ENCODE measurements around the gene INO80B.

INO80B gene

GRCh38 chr2:74454654-74455511, at the start of gene INO80B:
Gene INO80B, plus strand, starts transcription at chr2:74455087. Its CDS starts 30 bp downstream, at chr2:74455117.
- Mint-ChIP-seq H3K9me3 (no peaks in the 10 kb centered on the region), H3K27me3 (peaks cover 6% of the 10 kb centered on the region), H3K4me3 (peak within 1 kb of the TSS; percentile 95), H3K27ac (peak within 1 kb of the TSS; percentile 89), H3K4me1 (ENCODE audit: low read depth) (peaks cover 55% of the 10 kb centered on the region), H3K36me3 (ENCODE audit: low read depth) (peaks cover 44% of the 10 kb centered on the region)
- intact Hi-C loops (cut with micrococcal nuclease), result loop anchor here (1.0 to 2.0 kb wide), 5 partner anchors 14 to 74 kb away; partner anchors contain the start of genes AUP1, C2orf81, HTRA2 and PCGF1

DNA sequence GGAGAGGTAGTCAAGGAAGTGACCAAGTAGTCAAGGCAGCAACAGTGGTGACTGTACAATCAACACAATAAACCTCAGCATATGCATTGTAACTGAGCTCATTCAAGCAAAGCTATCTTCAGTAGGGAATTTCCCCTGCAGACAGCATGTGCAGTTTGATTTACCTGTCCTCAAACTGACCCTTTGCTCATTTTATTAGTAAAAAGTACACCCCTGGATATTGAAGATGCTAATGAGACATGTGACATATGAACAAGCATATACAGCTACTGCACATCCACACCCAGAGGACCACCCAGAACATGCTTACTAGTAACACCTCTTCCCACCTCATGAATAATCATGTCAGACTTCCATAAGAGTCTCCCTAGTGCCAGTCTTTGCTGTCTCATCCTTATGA, 48.9 kb upstream of the INO80B start:
- no peaks in the 10 kb centered on the region for H3K9me3 Mint-ChIP-seq
- H3K27me3 Mint-ChIP-seq, result peaks cover 17% of the 10 kb centered on the region
- no peak overlapping the region for H3K4me3 Mint-ChIP-seq
- intact Hi-C loops (cut with micrococcal nuclease), result no loop called here
- H3K27ac Mint-ChIP-seq, result no peak overlapping the region
- H3K36me3 Mint-ChIP-seq (ENCODE audit: low read depth), result no peaks in the 10 kb centered on the region
- H3K4me1 Mint-ChIP-seq (ENCODE audit: low read depth), result no peaks in the 10 kb centered on the region

GRCh38 chr2:74407682-74408081, 47.2 kb upstream of the INO80B start:
- Mint-ChIP-seq H3K27me3 (peaks cover 17% of the 10 kb centered on the region), H3K27ac (no peak overlapping the region), H3K9me3 (no peaks in the 10 kb centered on the region), H3K36me3 (ENCODE audit: low read depth) (no peaks in the 10 kb centered on the region), H3K4me3 (no peak overlapping the region), H3K4me1 (ENCODE audit: low read depth) (peaks cover 4% of the 10 kb centered on the region)
- intact Hi-C loops (cut with micrococcal nuclease), result no loop called here

DNA sequence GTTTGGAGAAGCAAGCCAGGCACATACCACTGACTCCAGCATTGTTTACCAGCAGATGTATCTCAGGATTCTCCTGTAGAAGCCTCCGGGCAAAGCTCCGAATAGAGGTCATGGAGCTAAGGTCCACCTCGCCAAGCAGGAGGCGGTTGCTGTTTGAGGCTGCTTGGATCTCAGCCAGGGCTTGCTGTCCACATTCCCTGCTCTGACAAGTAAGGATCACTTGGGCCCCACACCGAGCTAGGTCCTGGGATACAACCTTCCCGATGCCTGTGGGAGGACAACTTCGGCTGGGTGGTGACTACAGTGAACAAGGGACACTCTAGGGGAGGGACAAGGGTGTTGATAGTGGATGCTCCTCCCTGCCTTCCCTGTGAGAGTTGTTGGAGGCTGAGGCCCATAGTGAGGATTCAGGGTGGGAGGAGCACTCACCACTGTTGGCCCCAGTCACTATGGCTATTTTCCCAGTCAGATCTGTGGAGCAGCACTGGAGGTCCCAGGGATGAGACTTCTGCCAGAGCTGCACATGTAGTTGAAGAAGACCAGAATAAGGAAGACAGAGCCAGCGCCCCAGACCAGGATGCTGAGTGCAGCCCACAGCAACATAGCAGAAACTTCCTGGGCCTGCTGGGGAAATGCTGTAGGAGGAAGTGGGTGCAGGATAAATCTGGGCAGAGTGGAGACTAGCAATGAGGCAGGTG, 41.7 kb upstream of the INO80B start:
- H3K27me3 Mint-ChIP-seq, result peaks cover 30% of the 10 kb centered on the region
- H3K27ac Mint-ChIP-seq, result peak overlapping the region; percentile 71
- intact Hi-C loops (cut with micrococcal nuclease), result no loop called here
- no peaks in the 10 kb centered on the region for H3K9me3 Mint-ChIP-seq
- H3K4me1 Mint-ChIP-seq (ENCODE audit: low read depth), result peaks cover 41% of the 10 kb centered on the region
- no peak overlapping the region for H3K4me3 Mint-ChIP-seq
- no peaks in the 10 kb centered on the region for H3K36me3 Mint-ChIP-seq (ENCODE audit: low read depth)

DNA sequence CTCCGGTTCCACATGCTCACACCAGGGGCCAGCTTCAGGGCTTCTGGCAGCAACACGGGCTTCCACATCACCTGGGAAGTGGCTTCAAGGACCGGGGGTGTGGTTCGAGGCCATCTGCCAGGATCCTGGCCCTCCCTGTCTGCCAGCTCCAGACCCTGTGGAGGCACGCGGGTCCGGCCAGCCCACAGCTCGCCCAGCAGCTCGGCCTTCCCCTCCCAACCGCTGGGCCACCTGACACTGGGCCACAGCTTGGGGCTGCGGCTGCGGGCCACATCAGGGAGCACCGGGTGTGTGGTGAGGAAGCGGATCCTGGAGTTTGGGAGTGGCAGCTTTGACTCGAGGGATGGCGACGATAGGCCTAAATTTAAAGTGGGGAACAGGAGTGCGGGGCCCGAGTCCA, 40.4 kb upstream of the INO80B start:
- no peaks in the 10 kb centered on the region for H3K36me3 Mint-ChIP-seq (ENCODE audit: low read depth)
- peaks cover 48% of the 10 kb centered on the region for H3K4me1 Mint-ChIP-seq (ENCODE audit: low read depth)
- peak overlapping the region; percentile 71 for H3K27ac Mint-ChIP-seq
- H3K9me3 Mint-ChIP-seq, result no peaks in the 10 kb centered on the region
- H3K4me3 Mint-ChIP-seq, result peak overlapping the region; percentile 70
- H3K27me3 Mint-ChIP-seq, result peaks cover 25% of the 10 kb centered on the region
- intact Hi-C loops (cut with micrococcal nuclease), result no loop called here

DNA sequence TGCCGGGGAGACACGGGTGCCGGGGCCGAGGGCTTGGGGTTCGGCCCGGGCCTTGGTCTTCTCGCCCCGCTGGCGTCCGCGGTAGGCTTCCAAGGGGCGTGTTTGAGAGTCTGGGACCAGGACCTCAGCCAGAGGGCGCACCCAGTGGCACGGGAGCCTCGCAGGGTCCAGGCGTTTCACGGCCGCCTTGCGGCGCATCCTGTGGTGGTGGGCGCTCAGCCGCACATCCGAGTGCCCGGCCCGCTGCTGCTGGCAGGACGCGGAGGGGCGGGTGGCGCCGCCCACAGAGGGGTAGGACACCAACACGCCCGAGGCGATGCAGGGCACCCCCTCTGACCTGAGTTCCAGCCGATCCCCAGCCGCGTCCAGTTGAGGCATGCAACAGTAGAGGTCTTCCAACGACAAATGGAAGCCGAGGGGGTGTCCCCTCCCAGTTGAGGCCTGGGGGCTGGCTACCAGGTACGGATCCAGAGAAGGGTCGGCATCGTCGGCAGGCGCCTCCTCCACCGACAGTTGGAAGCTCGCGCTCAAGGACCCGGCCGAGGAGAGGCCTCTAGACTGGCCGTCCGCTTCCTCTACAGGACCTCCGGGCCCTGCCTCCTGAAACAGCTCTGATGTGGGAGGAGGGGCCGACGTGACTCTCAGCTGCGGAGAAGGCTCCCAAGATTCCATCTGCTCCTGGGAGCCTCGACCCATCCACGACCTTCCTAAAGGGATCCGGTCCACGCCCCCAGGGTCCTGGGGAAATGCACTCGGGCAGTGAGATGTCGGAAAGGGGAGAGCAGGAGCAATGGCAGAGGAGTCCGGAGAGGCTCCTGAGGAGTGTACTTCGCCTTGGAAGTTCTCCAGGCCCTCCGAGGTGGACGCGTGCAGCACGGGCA, 39.8 kb upstream of the INO80B start:
- peak overlapping the region; percentile 70 for H3K4me3 Mint-ChIP-seq
- H3K9me3 Mint-ChIP-seq, result no peaks in the 10 kb centered on the region
- peaks cover 53% of the 10 kb centered on the region for H3K4me1 Mint-ChIP-seq (ENCODE audit: low read depth)
- H3K36me3 Mint-ChIP-seq (ENCODE audit: low read depth), result no peaks in the 10 kb centered on the region
- H3K27ac Mint-ChIP-seq, result peak overlapping the region; percentile 71
- H3K27me3 Mint-ChIP-seq, result peaks cover 25% of the 10 kb centered on the region
- intact Hi-C loops (cut with micrococcal nuclease), result no loop called here

DNA sequence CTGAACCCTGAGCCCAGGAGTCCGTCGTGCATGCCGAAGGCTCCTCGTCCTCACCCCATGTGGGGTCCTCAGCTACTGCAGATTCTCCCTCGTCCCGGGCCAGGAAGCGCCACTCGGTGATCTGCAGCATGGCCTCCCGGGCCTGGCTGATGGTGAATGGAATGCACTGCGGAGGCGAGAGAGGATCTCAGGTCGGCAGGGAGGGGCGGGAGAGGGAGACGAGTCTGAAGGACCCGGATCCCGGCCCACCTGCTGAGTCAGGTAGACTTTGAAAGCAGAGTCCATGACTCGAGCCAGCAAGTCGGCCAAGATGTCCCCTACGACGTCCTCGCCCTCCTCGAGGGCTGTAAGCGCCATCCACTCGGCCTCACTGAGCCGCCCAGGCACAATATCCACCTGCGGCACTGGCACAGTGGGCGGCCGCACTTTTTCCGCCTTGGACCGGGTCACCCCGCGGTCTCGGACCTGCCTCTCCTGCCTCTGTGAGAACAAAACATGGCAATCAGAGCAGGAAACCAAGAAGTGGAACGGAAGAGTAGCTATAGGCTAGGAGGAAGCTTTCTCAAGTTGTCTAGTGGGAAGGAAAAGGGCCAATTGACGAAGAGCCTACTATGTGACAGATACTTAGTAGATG, 39.0 kb upstream of the INO80B start:
- intact Hi-C loops (cut with micrococcal nuclease), result no loop called here
- Mint-ChIP-seq H3K27me3 (peaks cover 23% of the 10 kb centered on the region), H3K4me3 (peak overlapping the region; percentile 70), H3K27ac (peak overlapping the region; percentile 36), H3K36me3 (ENCODE audit: low read depth) (no peaks in the 10 kb centered on the region), H3K9me3 (no peaks in the 10 kb centered on the region), H3K4me1 (ENCODE audit: low read depth) (peaks cover 60% of the 10 kb centered on the region)

GRCh38 chr2:74416778-74417177, 38.1 kb upstream of the INO80B start:
- Mint-ChIP-seq H3K4me1 (ENCODE audit: low read depth) (peaks cover 66% of the 10 kb centered on the region), H3K27me3 (peaks cover 22% of the 10 kb centered on the region), H3K27ac (no peak overlapping the region), H3K36me3 (ENCODE audit: low read depth) (peaks cover 7% of the 10 kb centered on the region), H3K4me3 (no peak overlapping the region), H3K9me3 (no peaks in the 10 kb centered on the region)
- intact Hi-C loops (cut with micrococcal nuclease), result no loop called here

GRCh38 chr2:74417197-74417596, 37.7 kb upstream of the INO80B start:
- no peak overlapping the region for H3K4me3 Mint-ChIP-seq
- H3K9me3 Mint-ChIP-seq, result no peaks in the 10 kb centered on the region
- H3K36me3 Mint-ChIP-seq (ENCODE audit: low read depth), result peaks cover 11% of the 10 kb centered on the region
- peak overlapping the region; percentile 48 for H3K27ac Mint-ChIP-seq
- intact Hi-C loops (cut with micrococcal nuclease), result no loop called here
- H3K27me3 Mint-ChIP-seq, result peaks cover 24% of the 10 kb centered on the region
- peaks cover 70% of the 10 kb centered on the region for H3K4me1 Mint-ChIP-seq (ENCODE audit: low read depth)

- Mint-ChIP-seq H3K27ac (peak overlapping the region; percentile 48), H3K9me3 (no peaks in the 10 kb centered on the region), H3K4me1 (ENCODE audit: low read depth) (peaks cover 71% of the 10 kb centered on the region), H3K27me3 (peaks cover 28% of the 10 kb centered on the region), H3K36me3 (ENCODE audit: low read depth) (peaks cover 11% of the 10 kb centered on the region), H3K4me3 (no peak overlapping the region)
- intact Hi-C loops (cut with micrococcal nuclease), result no loop called here
Measured at GRCh38 chr2:74417763-74418162, 37.1 kb upstream of the INO80B start.

- Mint-ChIP-seq H3K4me3 (no peak overlapping the region), H3K27ac (peak overlapping the region; percentile 48), H3K9me3 (no peaks in the 10 kb centered on the region), H3K36me3 (ENCODE audit: low read depth) (peaks cover 11% of the 10 kb centered on the region), H3K27me3 (peaks cover 29% of the 10 kb centered on the region), H3K4me1 (ENCODE audit: low read depth) (peaks cover 68% of the 10 kb centered on the region)
- intact Hi-C loops (cut with micrococcal nuclease), result no loop called here
Measured at GRCh38 chr2:74418312-74418711, 36.6 kb upstream of the INO80B start.

DNA sequence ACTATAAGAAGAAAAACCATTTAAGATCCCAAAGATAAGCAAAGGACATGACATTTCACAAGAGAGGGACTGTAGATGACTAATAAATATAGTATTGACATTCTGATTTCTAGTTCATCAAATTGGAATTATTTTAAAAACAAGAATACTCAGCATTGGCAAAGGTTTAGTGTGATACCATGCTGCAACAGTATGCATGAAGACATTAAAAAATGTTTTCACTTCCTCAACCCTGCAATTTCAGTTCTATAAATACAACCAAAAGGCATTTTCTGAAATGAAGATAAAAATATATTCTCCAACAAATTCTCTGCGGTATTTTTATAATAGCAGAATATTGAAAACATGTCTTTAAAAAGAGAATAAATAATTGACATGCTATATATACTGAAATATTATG, 35.5 kb upstream of the INO80B start:
- Mint-ChIP-seq H3K4me1 (ENCODE audit: low read depth) (peaks cover 60% of the 10 kb centered on the region), H3K4me3 (no peak overlapping the region), H3K27me3 (peaks cover 27% of the 10 kb centered on the region), H3K9me3 (no peaks in the 10 kb centered on the region), H3K36me3 (ENCODE audit: low read depth) (peaks cover 11% of the 10 kb centered on the region), H3K27ac (peak overlapping the region; percentile 48)
- intact Hi-C loops (cut with micrococcal nuclease), result no loop called here

DNA sequence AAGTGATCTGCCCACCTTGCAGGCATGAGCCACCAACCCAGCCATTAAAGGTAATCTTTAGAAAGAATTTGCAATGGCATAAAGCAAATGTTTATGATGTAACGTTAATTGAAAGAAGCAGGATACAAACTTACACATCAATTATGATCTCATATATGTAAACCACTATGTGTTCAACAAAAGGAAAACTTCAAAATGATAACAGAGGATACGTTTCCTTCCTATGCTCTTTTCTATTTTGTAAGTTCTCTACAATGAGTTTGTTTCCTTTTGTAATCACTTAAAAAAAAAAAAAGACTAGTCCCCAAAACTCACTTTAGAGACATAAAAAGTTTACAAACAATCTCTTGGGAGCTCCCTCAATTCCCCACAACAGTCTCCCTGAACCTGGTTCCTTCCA, 34.9 kb upstream of the INO80B start:
- Mint-ChIP-seq H3K27ac (peak overlapping the region; percentile 65), H3K36me3 (ENCODE audit: low read depth) (peaks cover 14% of the 10 kb centered on the region), H3K4me1 (ENCODE audit: low read depth) (peaks cover 54% of the 10 kb centered on the region), H3K4me3 (peak overlapping the region; percentile 4), H3K27me3 (peaks cover 22% of the 10 kb centered on the region), H3K9me3 (no peaks in the 10 kb centered on the region)
- intact Hi-C loops (cut with micrococcal nuclease), result no loop called here

Measured in dendritic cell treated with granulocyte-macrophage colony-stimulating factor and Interleukin-4, amounts not matched to agents 40 ng/mL and 50 ng/mL, for 4 days (primary cell).